ENCODE results near the gene PUSL1. TPM values are rescaled to one million over a fixed set of nuclear protein-coding genes. Genes with fewer than 3 reads are reported as not detected.

Gene PUSL1
- total and polyA plus RNA-seq, 8 donors: 5.9 to 64.9 (median 25.5) TPM; not detected in 1

DNA sequence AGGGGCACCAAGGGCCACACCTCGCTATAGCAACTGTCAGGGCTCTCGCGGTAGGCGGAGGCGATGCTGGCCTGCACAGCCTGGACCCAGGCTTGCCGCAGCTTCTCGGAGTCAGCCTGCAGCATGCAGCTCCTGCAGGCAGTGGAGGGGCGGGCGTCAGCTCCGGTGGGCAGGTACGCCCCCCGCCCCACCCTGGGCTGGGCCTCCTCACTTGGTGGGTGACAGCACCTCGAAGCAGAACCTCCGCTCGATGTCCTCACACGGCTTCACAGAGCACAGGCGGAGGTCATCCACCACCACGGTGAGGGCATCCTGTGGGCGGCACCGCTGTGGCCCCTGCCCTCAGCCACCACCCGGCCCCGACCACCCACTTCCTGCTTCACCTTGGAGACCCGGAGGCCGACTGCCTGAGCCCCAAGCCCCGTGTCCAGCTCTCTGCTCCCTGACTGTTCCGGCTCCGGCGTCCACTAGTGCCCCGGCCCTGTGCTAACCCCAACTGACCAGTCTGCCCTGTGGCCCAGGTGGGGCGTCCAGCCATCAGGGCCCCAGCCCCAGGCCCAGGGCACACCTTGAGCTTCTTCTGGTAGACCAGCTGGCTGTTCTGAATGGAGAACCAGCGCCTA lies 10.5 kb upstream of the PUSL1 start:
- DNase-seq: no peak
- Histone ChIP-seq H3K4me3 (no peak overlapping the region), H3K27me3 (no peaks in the 10 kb centered on the region), H3K27ac (no peak overlapping the region), H3K36me3 (peaks cover 12 to 76% (median 60%) of the 10 kb centered on the region in 4 donors), H3K9me3 (no peaks in the 10 kb centered on the region), H3K4me1 (peaks cover 0 to 4% (median 2%) of the 10 kb centered on the region in 4 donors)
- no peak for TF ChIP-seq POLR2A (IDR thresholded peaks at IDR 0.05)
- TF ChIP-seq, protein P1, sequence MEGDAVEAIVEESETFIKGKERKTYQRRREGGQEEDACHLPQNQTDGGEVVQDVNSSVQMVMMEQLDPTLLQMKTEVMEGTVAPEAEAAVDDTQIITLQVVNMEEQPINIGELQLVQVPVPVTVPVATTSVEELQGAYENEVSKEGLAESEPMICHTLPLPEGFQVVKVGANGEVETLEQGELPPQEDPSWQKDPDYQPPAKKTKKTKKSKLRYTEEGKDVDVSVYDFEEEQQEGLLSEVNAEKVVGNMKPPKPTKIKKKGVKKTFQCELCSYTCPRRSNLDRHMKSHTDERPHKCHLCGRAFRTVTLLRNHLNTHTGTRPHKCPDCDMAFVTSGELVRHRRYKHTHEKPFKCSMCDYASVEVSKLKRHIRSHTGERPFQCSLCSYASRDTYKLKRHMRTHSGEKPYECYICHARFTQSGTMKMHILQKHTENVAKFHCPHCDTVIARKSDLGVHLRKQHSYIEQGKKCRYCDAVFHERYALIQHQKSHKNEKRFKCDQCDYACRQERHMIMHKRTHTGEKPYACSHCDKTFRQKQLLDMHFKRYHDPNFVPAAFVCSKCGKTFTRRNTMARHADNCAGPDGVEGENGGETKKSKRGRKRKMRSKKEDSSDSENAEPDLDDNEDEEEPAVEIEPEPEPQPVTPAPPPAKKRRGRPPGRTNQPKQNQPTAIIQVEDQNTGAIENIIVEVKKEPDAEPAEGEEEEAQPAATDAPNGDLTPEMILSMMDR (IDR thresholded peaks at IDR 0.05): no peak
- WGBS, 5 donors: 91 to 94% (median 93%) methylated on average over 15 to 31 of the region's 31 CpGs
- intact Hi-C loops (cut with DNase I; ENCODE audit: low total_unique reads): loop anchor here (10.0 kb wide), 1 partner anchor 173 kb away; no protein-coding TSS in a partner anchor

DNA sequence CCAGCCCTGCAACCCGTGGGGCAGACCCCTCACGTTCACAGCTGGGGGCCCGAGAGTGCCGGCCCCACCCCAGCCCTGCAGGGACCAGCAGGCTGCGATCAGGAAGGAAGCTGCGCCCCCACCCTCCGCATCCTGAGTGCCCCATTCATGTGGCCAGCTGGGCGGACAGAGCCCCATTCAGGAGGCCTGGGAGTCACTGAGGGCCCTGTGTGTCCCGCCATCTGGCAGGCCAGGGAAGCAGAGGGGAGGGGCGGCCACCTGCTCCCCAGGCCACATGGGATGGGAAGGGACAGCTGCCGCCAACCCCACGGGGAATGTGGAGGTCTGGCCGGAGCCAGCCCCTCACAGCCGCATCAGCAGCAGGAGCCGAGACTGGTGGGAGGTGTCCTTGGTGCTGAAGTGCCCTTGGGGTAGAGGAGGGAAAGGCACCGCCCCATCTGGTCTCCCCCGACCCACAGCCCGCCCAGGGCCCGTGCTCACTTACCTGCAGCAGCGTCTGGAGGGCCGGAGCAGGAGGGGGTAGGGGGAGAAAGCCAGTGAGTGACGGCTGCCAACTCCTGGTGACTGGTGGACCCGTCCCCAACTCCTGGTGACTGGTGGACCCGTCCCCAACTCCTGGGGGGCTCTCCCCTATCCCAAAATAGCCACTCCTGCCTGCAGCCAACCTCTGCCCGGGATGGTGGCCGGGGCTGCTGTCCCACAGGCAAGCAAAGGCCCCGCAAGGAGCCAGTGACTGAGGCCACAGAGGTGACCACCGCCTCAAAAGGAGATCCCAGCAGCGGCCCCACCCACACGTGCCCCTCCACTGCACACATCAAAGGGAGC lies 9.3 kb upstream of the PUSL1 start:
- TF ChIP-seq EP300 (IDR thresholded peaks at IDR 0.05) (no peak), POLR2A (IDR thresholded peaks at IDR 0.05) (no peak), POLR2AphosphoS5 (IDR thresholded peaks at IDR 0.05) (no peak)
- TF ChIP-seq, protein P1 (IDR thresholded peaks at IDR 0.05): no peak
- H3K36me3 ChIP-seq: peaks cover 12 to 65% (median 49%) of the 10 kb centered on the region in 4 donors
- 70 to 89% (median 75%) methylated on average over 15 to 30 of the region's 30 CpGs for WGBS, 5 donors
- no peak overlapping the region for H3K4me3 ChIP-seq
- H3K4me1 ChIP-seq: peaks cover 3 to 16% (median 13%) of the 10 kb centered on the region in 4 donors
- peak in 1 of 2 donors; percentile 78 for DNase-seq
- intact Hi-C loops (cut with DNase I; ENCODE audit: low total_unique reads): loop anchor here (10.0 kb wide), 1 partner anchor 174 kb away; no protein-coding TSS in a partner anchor
- H3K27ac ChIP-seq: no peak overlapping the region
- no peaks in the 10 kb centered on the region for H3K9me3 ChIP-seq
- no peaks in the 10 kb centered on the region for H3K27me3 ChIP-seq

DNA sequence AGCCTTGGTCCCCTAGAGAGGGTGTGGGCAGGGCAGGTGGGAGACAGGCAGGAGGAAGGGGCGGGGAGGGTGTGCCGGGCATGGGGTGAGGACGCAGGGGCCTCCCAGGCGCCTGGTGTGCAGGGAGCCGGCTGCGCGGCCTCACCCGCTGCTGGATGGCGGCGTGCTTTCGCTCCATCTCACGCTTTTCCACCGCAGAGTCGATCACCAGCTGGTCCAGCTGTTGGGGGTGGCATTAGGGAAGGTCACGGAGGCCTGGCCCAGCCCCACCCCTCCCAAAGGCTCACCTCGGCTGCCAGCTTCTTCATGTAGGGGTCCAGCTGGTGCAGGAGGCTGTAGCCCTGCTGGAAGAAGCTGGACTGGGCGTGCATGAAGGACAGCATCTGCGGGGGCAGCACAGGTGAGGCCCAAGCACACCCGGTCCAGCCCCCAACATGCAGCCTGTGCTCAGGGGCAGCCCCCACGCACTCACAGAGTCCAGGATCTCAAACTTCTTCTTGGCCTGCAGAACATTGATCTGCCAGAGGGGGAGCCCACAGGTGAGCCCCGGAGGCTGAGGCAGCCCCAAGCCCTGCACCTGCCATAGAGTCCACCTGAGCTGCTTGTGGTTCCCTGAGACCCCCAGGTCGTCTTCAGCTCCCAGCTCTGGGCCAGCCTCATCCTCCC lies 8.6 kb upstream of the PUSL1 start:
- no peaks in the 10 kb centered on the region for H3K27me3 ChIP-seq
- no peak for DNase-seq
- peaks cover 12 to 57% (median 42%) of the 10 kb centered on the region in 4 donors for H3K36me3 ChIP-seq
- intact Hi-C loops (cut with DNase I; ENCODE audit: low total_unique reads): loop anchor here (10.0 kb wide), 1 partner anchor 175 kb away; no protein-coding TSS in a partner anchor
- H3K9me3 ChIP-seq: no peaks in the 10 kb centered on the region
- H3K27ac ChIP-seq: no peak overlapping the region
- TF ChIP-seq POLR2A (IDR thresholded peaks at IDR 0.05) (no peak), POLR2AphosphoS5 (IDR thresholded peaks at IDR 0.05) (no peak), EP300 (IDR thresholded peaks at IDR 0.05) (no peak)
- TF ChIP-seq, protein P1 (IDR thresholded peaks at IDR 0.05): peak in 3 of 7 experiments; percentile 15 to 28 (median 17)
- H3K4me3 ChIP-seq: no peak overlapping the region
- 83 to 88% (median 86%) methylated on average over 7 to 22 of the region's 22 CpGs for WGBS, 5 donors
- peaks cover 10 to 23% (median 21%) of the 10 kb centered on the region in 4 donors for H3K4me1 ChIP-seq

DNA sequence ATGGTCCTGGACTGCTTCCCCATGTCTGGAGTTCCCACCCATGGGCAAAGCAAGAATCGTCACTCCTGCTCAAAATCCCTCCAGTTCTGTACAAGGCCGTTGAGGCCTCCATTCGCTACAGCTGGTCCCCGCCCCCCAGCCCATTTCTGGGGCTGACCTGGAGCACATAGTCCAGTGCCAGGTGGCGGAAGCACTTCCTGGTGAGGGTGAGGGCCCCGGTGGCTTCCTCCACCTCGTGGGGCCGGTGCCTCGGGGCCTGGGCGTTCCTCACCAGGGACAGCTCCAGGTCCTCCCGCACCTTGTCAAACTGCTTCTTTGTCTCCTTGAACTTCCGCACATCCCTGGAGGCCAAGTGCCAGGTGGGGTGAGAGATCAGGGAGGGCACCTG lies 8.1 kb upstream of the PUSL1 start:
- no peak overlapping the region for H3K4me3 ChIP-seq
- H3K4me1 ChIP-seq: peaks cover 16 to 28% (median 26%) of the 10 kb centered on the region in 4 donors
- whole genome bisulfite sequencing, 5 donors: 84 to 93% (median 86%) methylated on average over 11 to 12 of the region's 12 CpGs
- H3K27me3 ChIP-seq: no peaks in the 10 kb centered on the region
- peaks cover 7 to 52% (median 37%) of the 10 kb centered on the region in 4 donors for H3K36me3 ChIP-seq
- intact Hi-C loops (cut with DNase I; ENCODE audit: low total_unique reads): no loop called here
- H3K9me3 ChIP-seq: no peaks in the 10 kb centered on the region
- no peak overlapping the region for H3K27ac ChIP-seq
- TF ChIP-seq, protein P1 (IDR thresholded peaks at IDR 0.05): no peak
- TF ChIP-seq POLR2AphosphoS5 (IDR thresholded peaks at IDR 0.05) (no peak), POLR2A (IDR thresholded peaks at IDR 0.05) (no peak), EP300 (IDR thresholded peaks at IDR 0.05) (no peak)
- DNase-seq: no peak

All from stomach (tissue), 9 donors.